Neural cell (in vitro differentiated cells): ENCODE results near the gene MAT2B. TPM values are rescaled to one million over a fixed set of nuclear protein-coding genes. Genes with fewer than 3 reads are reported as not detected.

Source experiments
- H2AFZ ChIP-seq: fragments of 200-600, 300-800 bp; sonication (generic), shearing (Covaris generic); 2 replicates; pipeline ENCODE4 v1.6.0; 2014; ENCODE audit warnings: low read depth, mild to moderate bottlenecking, antibody characterized with exemption, low read length, moderate library complexity
- H3F3A ChIP-seq: fragments of 200-600 bp; shearing (Covaris generic); 2 replicates; pipeline ENCODE4 v1.6.1; 2016; ENCODE audit warnings: mild to moderate bottlenecking, moderate library complexity, mixed read lengths, antibody characterized with exemption, low read length; ENCODE audit not compliant: insufficient read depth, poor library complexity, severe bottlenecking
- H3K27ac ChIP-seq: fragments of 200-600, 300-800 bp; sonication (generic), shearing (Covaris generic); 2 replicates; pipeline ENCODE4 v1.5.1; 2014; ENCODE audit warnings: mild to moderate bottlenecking, low read length, moderate library complexity
- H3K27me3 ChIP-seq: fragments of 300-800, 200-600 bp; sonication (generic), shearing (Covaris generic); 2 replicates; pipeline ENCODE4 v1.6.0; 2014; ENCODE audit warnings: mild to moderate bottlenecking, low read depth, low read length, moderate library complexity; ENCODE audit not compliant: insufficient read depth
- H3K36me3 ChIP-seq: fragments of 300-800, 200-600 bp; sonication (generic), shearing (Covaris generic); 2 replicates; pipeline ENCODE4 v1.5.1; 2014; ENCODE audit warnings: mild to moderate bottlenecking, antibody characterized with exemption, low read length, moderate library complexity; ENCODE audit not compliant: insufficient read depth
- H3K4me2 ChIP-seq: fragments of 300-800, 200-600 bp; sonication (generic), shearing (Covaris generic); 2 replicates; pipeline ENCODE4 v1.6.0; 2014; ENCODE audit warnings: mild to moderate bottlenecking, low read length
- H3K4me3 ChIP-seq: fragments of 300-800, 200-600 bp; sonication (generic), shearing (Covaris generic); 2 replicates; pipeline ENCODE4 v1.5.1; 2014; ENCODE audit warnings: mild to moderate bottlenecking, low read length, moderate library complexity
- H3K79me2 ChIP-seq: fragments of 200-600 bp; shearing (Covaris generic); replicated peaks from 2 replicates; pipeline ENCODE4 v1.6.0; 2014; ENCODE audit warnings: mild to moderate bottlenecking, low read length, moderate library complexity; ENCODE audit not compliant: insufficient read depth
- H3K9ac ChIP-seq: fragments of 300-800, 200-600 bp; sonication (generic), shearing (Covaris generic); 2 replicates; pipeline ENCODE4 v1.6.1; 2016; ENCODE audit warnings: mild to moderate bottlenecking, low read length, mixed read lengths
- H3K9me2 ChIP-seq: fragments of 200-600 bp; shearing (Covaris generic); 2 replicates; pipeline ENCODE4 v1.6.1; 2016; ENCODE audit warnings: mild to moderate bottlenecking, low read length, mixed read lengths; ENCODE audit not compliant: insufficient read depth
- H3K9me3 ChIP-seq: fragments of 200-600, 300-800 bp; sonication (generic), shearing (Covaris generic); 2 replicates; pipeline ENCODE4 v1.6.1; 2016; ENCODE audit warnings: mild to moderate bottlenecking, mixed run types, low read length, moderate library complexity, mixed read lengths
- H4K20me1 ChIP-seq: fragments of 200-600 bp; shearing (Covaris generic); 2 replicates; pipeline ENCODE4 v1.6.1; 2016; ENCODE audit warnings: mild to moderate bottlenecking, mixed run types; ENCODE audit not compliant: insufficient read depth
- CTCF ChIP-seq: fragments of 450-650 bp; IDR thresholded peaks from 2 replicates; pipeline ENCODE4 v1.5.1; 2014; ENCODE audit warnings: antibody characterized with exemption, mild to moderate bottlenecking, moderate library complexity; ENCODE audit not compliant: poor library complexity, severe bottlenecking
- EP300 ChIP-seq: fragments of 450-650 bp; conservative IDR thresholded peaks from 2 replicates; pipeline ENCODE4 v1.6.1; 2014; ENCODE audit warnings: antibody characterized with exemption, mild to moderate bottlenecking, moderate library complexity; ENCODE audit not compliant: poor library complexity, severe bottlenecking
- EZH2 ChIP-seq: fragments of 200-600, 300-800 bp; shearing (Covaris generic), sonication (generic); IDR thresholded peaks from 2 replicates; pipeline ENCODE4 v1.6.1; 2014; ENCODE audit warnings: antibody characterized with exemption, low read length, borderline replicate concordance, mild to moderate bottlenecking; ENCODE audit not compliant: insufficient read depth, poor library complexity, severe bottlenecking
- MXI1 ChIP-seq: fragments of 450-650 bp; conservative IDR thresholded peaks from 2 replicates; pipeline ENCODE4 v1.6.1; 2014; ENCODE audit warnings: antibody characterized with exemption, mild to moderate bottlenecking; ENCODE audit not compliant: poor library complexity, severe bottlenecking
- POLR2AphosphoS5 ChIP-seq: IDR thresholded peaks from 2 replicates; pipeline ENCODE4 v1.6.1; 2012
- RAD21 ChIP-seq: fragments of 450-650 bp; conservative IDR thresholded peaks from 2 replicates; pipeline ENCODE4 v1.6.1; 2014; ENCODE audit warnings: antibody characterized with exemption, mild to moderate bottlenecking, moderate library complexity
- SMC3 ChIP-seq: fragments of 450-650 bp; conservative IDR thresholded peaks from 2 replicates; pipeline ENCODE4 v1.6.1; 2014; ENCODE audit warnings: antibody characterized with exemption, mild to moderate bottlenecking, moderate library complexity; ENCODE audit not compliant: poor library complexity
- TAF1 ChIP-seq: IDR thresholded peaks from 2 replicates; pipeline ENCODE4 v1.6.1; 2012; ENCODE audit warnings: low read depth
- polyA plus RNA-seq: library from polyadenylated mRNA; depleted of rRNA; stranded (reverse); fragments of >200 nt; gene quantifications from 2 replicates; pipeline ENCODE4 v1.2.3, GENCODE V29; 2014
- TF ChIP-seq, protein P1 (sequence below): IDR thresholded peaks from 2 replicates; pipeline ENCODE4 v1.6.1; 2012; ENCODE audit warnings: borderline replicate concordance

Gene MAT2B
- polyA plus RNA-seq, 1 donor from 2014 or later, result 31.8 TPM

DNA sequence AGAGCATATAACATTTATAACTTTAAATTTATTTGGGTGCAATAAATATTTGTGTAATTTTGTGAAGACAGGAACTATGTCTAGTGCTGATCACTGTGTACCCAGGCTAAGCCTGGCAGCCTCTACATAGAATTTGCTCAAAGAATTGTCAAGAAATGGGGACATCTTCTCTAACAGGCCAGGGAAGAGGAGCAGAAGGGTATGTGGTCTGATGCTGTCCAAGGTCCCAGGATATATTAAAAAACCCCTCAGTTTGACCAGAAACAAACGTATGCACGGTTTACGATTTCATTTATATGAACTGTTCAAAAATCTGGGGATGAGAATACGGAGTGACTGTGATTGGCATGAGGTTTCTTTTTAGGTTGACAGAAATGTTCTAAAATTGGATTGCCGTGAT lies 55.9 kb downstream of the MAT2B start:
- TF ChIP-seq POLR2AphosphoS5 (no peak), EP300 (no peak)
- H3K27ac ChIP-seq, result no peak overlapping the region
- no peak overlapping the region for H3K4me3 ChIP-seq
- H3K9me3 ChIP-seq, result no peaks in the 10 kb centered on the region
- no peak overlapping the region for H3K4me2 ChIP-seq
- no peak overlapping the region for H3K9ac ChIP-seq
- H2AFZ ChIP-seq, result no peak overlapping the region
- H3K36me3 ChIP-seq, result no peaks in the 10 kb centered on the region
- no peaks in the 10 kb centered on the region for H3K79me2 ChIP-seq
- no peaks in the 10 kb centered on the region for H3F3A ChIP-seq
- H4K20me1 ChIP-seq, result no peaks in the 10 kb centered on the region
- no peaks in the 10 kb centered on the region for H3K9me2 ChIP-seq
- peaks cover 17% of the 10 kb centered on the region for H3K27me3 ChIP-seq

DNA sequence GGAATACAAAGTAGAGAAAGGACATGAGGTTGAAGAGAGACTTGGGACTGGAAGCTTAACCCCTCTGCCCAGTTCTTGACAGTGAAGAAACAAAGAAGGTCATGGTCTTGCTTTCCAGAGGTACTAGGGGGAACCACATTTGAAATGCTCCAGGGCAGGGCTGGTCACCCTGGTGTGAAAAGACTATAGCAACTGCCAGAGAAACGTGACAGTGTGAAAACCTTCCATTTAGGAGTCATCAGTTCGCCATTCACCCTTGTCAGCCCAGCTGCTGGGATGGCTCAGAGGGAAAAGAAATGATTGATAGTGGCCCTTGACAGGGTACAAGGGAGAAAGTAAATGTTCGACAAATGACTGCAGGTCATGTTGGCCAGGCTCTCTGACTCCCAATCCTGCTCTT lies 56.7 kb downstream of the MAT2B start:
- Histone ChIP-seq H3K27ac (no peak overlapping the region), H3K9ac (no peak overlapping the region), H3K4me3 (no peak overlapping the region), H3F3A (no peaks in the 10 kb centered on the region), H3K9me3 (no peaks in the 10 kb centered on the region), H2AFZ (no peak overlapping the region), H3K36me3 (no peaks in the 10 kb centered on the region), H4K20me1 (no peaks in the 10 kb centered on the region), H3K4me2 (no peak overlapping the region), H3K79me2 (no peaks in the 10 kb centered on the region), H3K9me2 (no peaks in the 10 kb centered on the region), H3K27me3 (peaks cover 24% of the 10 kb centered on the region)
- TF ChIP-seq RAD21 (no peak), CTCF (no peak), EP300 (no peak), SMC3 (no peak), POLR2AphosphoS5 (no peak), MXI1 (no peak), TAF1 (no peak), EZH2 (no peak)
- TF ChIP-seq, protein P1, sequence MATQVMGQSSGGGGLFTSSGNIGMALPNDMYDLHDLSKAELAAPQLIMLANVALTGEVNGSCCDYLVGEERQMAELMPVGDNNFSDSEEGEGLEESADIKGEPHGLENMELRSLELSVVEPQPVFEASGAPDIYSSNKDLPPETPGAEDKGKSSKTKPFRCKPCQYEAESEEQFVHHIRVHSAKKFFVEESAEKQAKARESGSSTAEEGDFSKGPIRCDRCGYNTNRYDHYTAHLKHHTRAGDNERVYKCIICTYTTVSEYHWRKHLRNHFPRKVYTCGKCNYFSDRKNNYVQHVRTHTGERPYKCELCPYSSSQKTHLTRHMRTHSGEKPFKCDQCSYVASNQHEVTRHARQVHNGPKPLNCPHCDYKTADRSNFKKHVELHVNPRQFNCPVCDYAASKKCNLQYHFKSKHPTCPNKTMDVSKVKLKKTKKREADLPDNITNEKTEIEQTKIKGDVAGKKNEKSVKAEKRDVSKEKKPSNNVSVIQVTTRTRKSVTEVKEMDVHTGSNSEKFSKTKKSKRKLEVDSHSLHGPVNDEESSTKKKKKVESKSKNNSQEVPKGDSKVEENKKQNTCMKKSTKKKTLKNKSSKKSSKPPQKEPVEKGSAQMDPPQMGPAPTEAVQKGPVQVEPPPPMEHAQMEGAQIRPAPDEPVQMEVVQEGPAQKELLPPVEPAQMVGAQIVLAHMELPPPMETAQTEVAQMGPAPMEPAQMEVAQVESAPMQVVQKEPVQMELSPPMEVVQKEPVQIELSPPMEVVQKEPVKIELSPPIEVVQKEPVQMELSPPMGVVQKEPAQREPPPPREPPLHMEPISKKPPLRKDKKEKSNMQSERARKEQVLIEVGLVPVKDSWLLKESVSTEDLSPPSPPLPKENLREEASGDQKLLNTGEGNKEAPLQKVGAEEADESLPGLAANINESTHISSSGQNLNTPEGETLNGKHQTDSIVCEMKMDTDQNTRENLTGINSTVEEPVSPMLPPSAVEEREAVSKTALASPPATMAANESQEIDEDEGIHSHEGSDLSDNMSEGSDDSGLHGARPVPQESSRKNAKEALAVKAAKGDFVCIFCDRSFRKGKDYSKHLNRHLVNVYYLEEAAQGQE, result no peak

GRCh38 chr5:163563112-163563511 lies 57.7 kb downstream of the MAT2B start:
- no peaks in the 10 kb centered on the region for H3K9me2 ChIP-seq
- H2AFZ ChIP-seq, result no peak overlapping the region
- H3K79me2 ChIP-seq, result no peaks in the 10 kb centered on the region
- no peak for TF ChIP-seq POLR2AphosphoS5
- no peak for TF ChIP-seq SMC3
- TF ChIP-seq RAD21, result no peak
- TF ChIP-seq EZH2, result no peak
- TF ChIP-seq TAF1, result no peak
- no peak for TF ChIP-seq EP300
- TF ChIP-seq MXI1, result no peak
- TF ChIP-seq CTCF, result no peak
- TF ChIP-seq, protein P1, result no peak
- no peak overlapping the region for H3K27ac ChIP-seq
- H3K4me2 ChIP-seq, result no peak overlapping the region
- H3K4me3 ChIP-seq, result no peak overlapping the region
- H3F3A ChIP-seq, result no peaks in the 10 kb centered on the region
- H3K36me3 ChIP-seq, result no peaks in the 10 kb centered on the region
- no peaks in the 10 kb centered on the region for H3K9me3 ChIP-seq
- H3K9ac ChIP-seq, result no peak overlapping the region
- peaks cover 28% of the 10 kb centered on the region for H3K27me3 ChIP-seq
- no peaks in the 10 kb centered on the region for H4K20me1 ChIP-seq
